Activated CD4-positive, alpha-beta T cell treated with anti-CD3 and anti-CD28 coated beads, Interleukin-2, amount 50 U/mL, for 24 hours (primary cell): ENCODE results near the gene HTR3B.
"Not testable (repeated sequence)": the region's sequence is repeated elsewhere in the genome, so short reads cannot be mapped to it uniquely, and the experiment has no call there.

Experiments used
- DNase-seq, 2 donors: peaks; one replicate each; pipeline ENCODE4 v3.0.0-alpha.2; 2020; ENCODE audit warnings: low read depth in 1 of 2, low spot score in 1 of 2

The HTR3B gene

GRCh38 chr11:113904379-113905101 is at the start of gene HTR3B:
Gene HTR3B, plus strand, starts transcription at chr11:113904796. Its CDS starts 138 bp downstream, at chr11:113904934.
- DNase-seq, result no peak

- DNase-seq, result no peak
These were observed 48.8 kb upstream of the HTR3B start for GRCh38 chr11:113855803-113856202.

GRCh38 chr11:113856966-113857759 is 47.4 kb upstream of the HTR3B start:
- no peak for DNase-seq

- no peak for DNase-seq
These were observed 44.9 kb upstream of the HTR3B start for GRCh38 chr11:113859665-113860064.

- DNase-seq, result no peak
These were observed 42.2 kb upstream of the HTR3B start for GRCh38 chr11:113862435-113862834.

GRCh38 chr11:113864410-113864809 is 40.2 kb upstream of the HTR3B start:
- no peak for DNase-seq

- DNase-seq, result no peak
These were observed 38.7 kb upstream of the HTR3B start for GRCh38 chr11:113865873-113866272.

GRCh38 chr11:113867843-113868503 is 36.6 kb upstream of the HTR3B start:
- no peak for DNase-seq

- DNase-seq, result no peak
These were observed 33.3 kb upstream of the HTR3B start for GRCh38 chr11:113871336-113871735.

- DNase-seq, result no peak
These were observed 31.4 kb upstream of the HTR3B start for GRCh38 chr11:113873236-113873626.

GRCh38 chr11:113874096-113874495 is 30.5 kb upstream of the HTR3B start:
- DNase-seq, result no peak

- DNase-seq, result peak in 1 of 2 donors; percentile 13
These were observed 29.9 kb upstream of the HTR3B start for GRCh38 chr11:113874581-113875233.

GRCh38 chr11:113875234-113876073 is 29.1 kb upstream of the HTR3B start, which contains the start of gene USP28:
Gene USP28, minus strand, starts transcription at chr11:113875572. Its CDS starts 71 bp downstream, at chr11:113875501.
- DNase-seq, result peak; percentile 49 to 61

- no peak for DNase-seq
These were observed 28.4 kb upstream of the HTR3B start for GRCh38 chr11:113876074-113876797.

GRCh38 chr11:113876798-113877669 is 27.6 kb upstream of the HTR3B start:
- no peak for DNase-seq

- no peak for DNase-seq
These were observed 26.9 kb upstream of the HTR3B start for GRCh38 chr11:113877670-113878055.

- not testable (repeated sequence) for DNase-seq
These were observed 25.1 kb upstream of the HTR3B start for GRCh38 chr11:113879446-113879845.

GRCh38 chr11:113880971-113881370 is 23.6 kb upstream of the HTR3B start:
- DNase-seq, result no peak

GRCh38 chr11:113881856-113882255 is 22.7 kb upstream of the HTR3B start:
- no peak for DNase-seq
